Caco-2 (cell line): Measurements from ENCODE around the gene RFX4. TPM values are rescaled to one million over a fixed set of nuclear protein-coding genes. Genes with fewer than 3 reads are reported as not detected.

Experiments used
- BruUV-seq: library from RNA; stranded (reverse); fragments of 400-500 nt; replicated peaks from 2 replicates; lab custom pipeline; 2021; lab: Mats Ljungman, UMichigan
- CTCF ChIA-PET: fragments of 300-600 bp; sonication (Branson Sonifier 250); formaldehyde crosslinking; loops from one replicate; lab custom pipeline; 2022; ENCODE audit warnings: antibody characterized with exemption; lab: Charles Lee
- POLR2A ChIA-PET: fragments of 300-600 bp; sonication (Branson Sonifier 250); formaldehyde crosslinking; loops from one replicate; lab custom pipeline; 2022; ENCODE audit warnings: antibody characterized with exemption; lab: Charles Lee
- DNase-seq, 2 experiments: peaks; one replicate each; pipeline versions ENCODE4 v3.0.0 to v3.0.0-alpha.2; 2020 to 2022
- H3K27me3 ChIP-seq: replicated peaks from 2 replicates; pipeline ENCODE4 v1.6.0; 2011; ENCODE audit warnings: low read length; ENCODE audit not compliant: control insufficient read depth, insufficient read depth
- H3K36me3 ChIP-seq: 2 replicates; pipeline ENCODE4 v1.5.1; 2011; ENCODE audit warnings: low read length; ENCODE audit not compliant: control insufficient read depth, insufficient read depth
- H3K4me1 ChIP-seq: fragments of 250-450 bp; sonication (Bioruptor Pico); 2 replicates; pipeline ENCODE4 v1.5.1; 2020; ENCODE audit warnings: mild to moderate bottlenecking
- H3K4me3 ChIP-seq: 2 replicates; pipeline ENCODE4 v1.5.1; 2011; ENCODE audit warnings: low read depth, mild to moderate bottlenecking, control low read depth, low read length
- H3K9me3 ChIP-seq: fragments of 250-450 bp; sonication (Bioruptor Pico); 2 replicates; pipeline ENCODE4 v1.5.1; 2020; ENCODE audit warnings: mild to moderate bottlenecking, moderate library complexity
- H3K27ac Mint-ChIP-seq: one replicate; pipeline ENCODE4 v1.8.0; 2022; ENCODE audit warnings: mixed read lengths; ENCODE audit not compliant: unreplicated experiment
- H3K27me3 Mint-ChIP-seq: one replicate; pipeline ENCODE4 v1.8.0; 2022; ENCODE audit warnings: mixed read lengths; ENCODE audit not compliant: insufficient read depth, unreplicated experiment
- H3K36me3 Mint-ChIP-seq: one replicate; pipeline ENCODE4 v1.8.0; 2022; ENCODE audit warnings: mild to moderate bottlenecking, mixed read lengths; ENCODE audit not compliant: insufficient read depth, unreplicated experiment
- H3K4me1 Mint-ChIP-seq: one replicate; pipeline ENCODE4 v1.8.0; 2022; ENCODE audit warnings: low read depth, mixed read lengths; ENCODE audit not compliant: unreplicated experiment
- H3K4me3 Mint-ChIP-seq: one replicate; pipeline ENCODE4 v1.8.0; 2022; ENCODE audit warnings: mild to moderate bottlenecking, moderate library complexity, mixed read lengths; ENCODE audit not compliant: unreplicated experiment
- H3K9me3 Mint-ChIP-seq: one replicate; pipeline ENCODE4 v1.8.0; 2022; ENCODE audit warnings: mixed read lengths; ENCODE audit not compliant: unreplicated experiment
- intact Hi-C: fragments of 100-400 bp; cut with micrococcal nuclease; formaldehyde crosslinking; loops from one replicate; pipeline ENCODE4 v1.10.0; 2022; ENCODE audit not compliant: unreplicated experiment
- total RNA-seq: library from RNA; stranded (reverse); gene quantifications from 2 replicates; pipeline ENCODE4 v1.2.3, GENCODE V29; 2022
- TF ChIP-seq, protein P1 (sequence below), 2 experiments: fragments of 200-600 bp in 1 of 2; IDR thresholded peaks; 1 replicate in 1 of 2; 2 replicates in 1 of 2; pipeline versions ENCODE4 v1.5.1 to v1.8.0; 2011 to 2022; ENCODE audit warnings: antibody characterized with exemption in 1 of 2, control low read depth in 1 of 2, inconsistent platforms in 1 of 2, low read depth in 1 of 2, low read length in 1 of 2, mild to moderate bottlenecking in 1 of 2, moderate library complexity in 1 of 2; ENCODE audit not compliant: insufficient read depth in 1 of 2, severe bottlenecking in 1 of 2, unreplicated experiment in 1 of 2

Gene RFX4
- total RNA-seq, 1 experiment from 2014 or later, result not detected

- Histone ChIP-seq H3K9me3 (no peaks in the 10 kb centered on the region), H3K36me3 (no peaks in the 10 kb centered on the region), H3K27me3 (peaks cover 7% of the 10 kb centered on the region), H3K4me1 (0 out of 2 replicates have a peak, but pooled peaks cover 4% of the 10 kb centered on the region), H3K4me3 (no peak overlapping the region)
- no peaks in the 10 kb centered on the region for H3K36me3 Mint-ChIP-seq
- no peak overlapping the region for H3K27ac Mint-ChIP-seq
- H3K27me3 Mint-ChIP-seq, result peaks cover 42% of the 10 kb centered on the region
- peak in 1 of 2 experiments; percentile 8 for DNase-seq
- BruUV-seq, result no TSS peak
- H3K9me3 Mint-ChIP-seq, result no peaks in the 10 kb centered on the region
- ChIA-PET POLR2A (no interaction called here), CTCF (no interaction called here)
- H3K4me3 Mint-ChIP-seq, result peak overlapping the region; percentile 71
- intact Hi-C loops, result no loop called here
- peaks cover 17% of the 10 kb centered on the region for H3K4me1 Mint-ChIP-seq
- TF ChIP-seq, protein P1, sequence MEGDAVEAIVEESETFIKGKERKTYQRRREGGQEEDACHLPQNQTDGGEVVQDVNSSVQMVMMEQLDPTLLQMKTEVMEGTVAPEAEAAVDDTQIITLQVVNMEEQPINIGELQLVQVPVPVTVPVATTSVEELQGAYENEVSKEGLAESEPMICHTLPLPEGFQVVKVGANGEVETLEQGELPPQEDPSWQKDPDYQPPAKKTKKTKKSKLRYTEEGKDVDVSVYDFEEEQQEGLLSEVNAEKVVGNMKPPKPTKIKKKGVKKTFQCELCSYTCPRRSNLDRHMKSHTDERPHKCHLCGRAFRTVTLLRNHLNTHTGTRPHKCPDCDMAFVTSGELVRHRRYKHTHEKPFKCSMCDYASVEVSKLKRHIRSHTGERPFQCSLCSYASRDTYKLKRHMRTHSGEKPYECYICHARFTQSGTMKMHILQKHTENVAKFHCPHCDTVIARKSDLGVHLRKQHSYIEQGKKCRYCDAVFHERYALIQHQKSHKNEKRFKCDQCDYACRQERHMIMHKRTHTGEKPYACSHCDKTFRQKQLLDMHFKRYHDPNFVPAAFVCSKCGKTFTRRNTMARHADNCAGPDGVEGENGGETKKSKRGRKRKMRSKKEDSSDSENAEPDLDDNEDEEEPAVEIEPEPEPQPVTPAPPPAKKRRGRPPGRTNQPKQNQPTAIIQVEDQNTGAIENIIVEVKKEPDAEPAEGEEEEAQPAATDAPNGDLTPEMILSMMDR (IDR thresholded peaks at IDR 0.05; ENCODE audit: insufficient read depth in 1 of 2, low read depth in 1 of 2, low read length in 1 of 2, severe bottlenecking in 1 of 2, unreplicated experiment in 1 of 2), result no peak
Observed at GRCh38 chr12:106584104-106585064, 1.6 kb downstream of the RFX4 start.

DNA sequence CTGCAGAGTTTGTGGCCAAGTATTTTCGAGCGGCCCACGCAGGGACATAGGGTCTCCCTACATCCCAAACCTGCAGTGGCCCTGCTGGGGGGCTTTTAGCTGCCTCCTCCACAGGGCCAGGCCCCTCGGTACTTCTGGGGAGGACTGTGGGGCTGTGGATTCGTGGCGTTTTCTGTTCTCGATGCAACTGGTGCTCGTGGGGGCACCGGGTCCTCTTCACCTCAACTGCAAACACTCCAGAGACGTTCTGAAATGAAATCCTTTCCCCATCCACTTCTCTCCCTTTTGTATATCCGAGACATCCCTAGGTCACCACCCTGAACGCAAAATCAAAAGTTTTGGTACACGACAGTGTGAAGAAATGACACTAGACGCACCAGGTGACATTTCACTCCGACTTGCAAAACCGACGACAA lies 2.3 kb downstream of the RFX4 start:
- no peak for DNase-seq
- no peak overlapping the region for H3K4me3 ChIP-seq
- Mint-ChIP-seq H3K9me3 (no peaks in the 10 kb centered on the region), H3K36me3 (no peaks in the 10 kb centered on the region), H3K27ac (no peak overlapping the region), H3K27me3 (peaks cover 42% of the 10 kb centered on the region), H3K4me3 (no peak overlapping the region), H3K4me1 (peaks cover 17% of the 10 kb centered on the region)
- no peaks in the 10 kb centered on the region for H3K9me3 ChIP-seq
- BruUV-seq, result no TSS peak
- TF ChIP-seq, protein P1 (IDR thresholded peaks at IDR 0.05; ENCODE audit: insufficient read depth in 1 of 2, low read depth in 1 of 2, low read length in 1 of 2, severe bottlenecking in 1 of 2, unreplicated experiment in 1 of 2), result no peak
- POLR2A ChIA-PET, result no interaction called here
- H3K27me3 ChIP-seq, result peaks cover 7% of the 10 kb centered on the region
- H3K4me1 ChIP-seq, result 0 out of 2 replicates have a peak, but pooled peaks cover 4% of the 10 kb centered on the region
- no peaks in the 10 kb centered on the region for H3K36me3 ChIP-seq
- intact Hi-C loops, result no loop called here
- CTCF ChIA-PET, result no interaction called here

DNA sequence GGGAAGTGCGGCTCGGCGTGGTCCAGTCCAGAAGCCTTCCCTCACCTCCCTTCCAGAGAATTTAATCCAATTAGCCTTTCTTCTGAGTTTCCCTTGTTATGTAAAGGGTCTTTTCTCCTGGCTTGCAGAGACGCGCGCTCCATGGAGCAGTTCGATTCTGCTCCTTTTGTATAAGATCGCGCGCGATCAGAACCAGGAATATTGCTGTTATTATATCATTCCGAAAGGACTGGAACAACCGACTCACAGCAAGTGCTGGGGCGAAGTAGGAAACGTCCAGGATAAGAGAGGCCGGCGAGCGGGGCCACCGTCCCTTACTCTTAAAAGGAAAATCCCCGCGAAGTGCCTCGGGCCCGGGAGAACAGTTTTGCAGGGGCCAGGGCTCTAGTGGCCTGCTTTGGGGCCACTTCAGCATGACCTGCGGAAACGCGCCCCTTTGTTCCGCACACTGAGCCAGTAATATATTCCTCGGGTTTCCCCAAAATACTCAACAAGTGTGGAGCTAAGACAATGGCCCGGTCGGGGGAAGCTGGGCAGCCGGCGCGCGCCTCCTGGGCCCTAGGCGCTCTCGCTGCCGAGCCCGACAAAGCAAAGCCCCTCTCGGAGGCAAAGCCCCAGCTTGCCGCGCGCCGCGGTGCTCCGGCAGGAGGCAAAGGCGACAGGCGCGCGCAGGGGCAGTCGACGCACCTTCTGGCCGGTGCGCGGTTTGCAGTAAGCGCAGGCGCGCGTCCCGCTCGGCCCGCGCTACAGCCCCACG lies 2.9 kb downstream of the RFX4 start:
- POLR2A ChIA-PET, result no interaction called here
- Mint-ChIP-seq H3K36me3 (no peaks in the 10 kb centered on the region), H3K4me3 (peak overlapping the region; percentile 8), H3K27me3 (peaks cover 41% of the 10 kb centered on the region), H3K27ac (no peak overlapping the region), H3K4me1 (peaks cover 17% of the 10 kb centered on the region), H3K9me3 (no peaks in the 10 kb centered on the region)
- no TSS peak for BruUV-seq
- TF ChIP-seq, protein P1 (IDR thresholded peaks at IDR 0.05; ENCODE audit: insufficient read depth in 1 of 2, low read depth in 1 of 2, low read length in 1 of 2, severe bottlenecking in 1 of 2, unreplicated experiment in 1 of 2), result no peak
- H3K36me3 ChIP-seq, result no peaks in the 10 kb centered on the region
- 0 out of 2 replicates have a peak, but pooled peaks cover 4% of the 10 kb centered on the region for H3K4me1 ChIP-seq
- no peak for DNase-seq
- H3K9me3 ChIP-seq, result no peaks in the 10 kb centered on the region
- intact Hi-C loops, result no loop called here
- H3K4me3 ChIP-seq, result no peak overlapping the region
- CTCF ChIA-PET, result no interaction called here
- peaks cover 7% of the 10 kb centered on the region for H3K27me3 ChIP-seq
